ENCODE results near the gene PPP3R1. TPM values are rescaled to one million over a fixed set of nuclear protein-coding genes. Genes with fewer than 3 reads are reported as not detected.

The PPP3R1 gene
- total RNA-seq, 2 experiments from 2014 or later = 72.7 to 73.7 TPM

DNA sequence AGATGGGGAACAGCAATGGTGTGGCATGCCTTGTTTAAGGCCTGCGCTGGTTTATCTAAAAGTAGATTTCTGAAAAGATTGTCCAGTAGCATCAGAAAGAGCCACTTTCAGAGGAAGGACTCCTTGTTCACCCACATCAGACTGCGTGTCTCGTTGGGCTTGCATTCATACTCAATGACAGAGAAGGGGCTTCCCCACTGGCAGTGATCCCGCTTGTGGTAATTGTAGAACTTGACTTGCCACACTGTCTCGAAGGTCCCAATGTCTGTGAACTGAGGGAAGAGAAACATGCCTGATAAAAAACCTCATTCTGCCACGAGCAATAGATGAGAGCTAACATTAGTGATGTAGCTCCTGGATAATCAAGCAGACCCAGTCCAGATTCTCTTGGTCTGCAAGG is 41.4 kb upstream of the PPP3R1 start:
- Mint-ChIP-seq H3K9me3 (no peaks in the 10 kb centered on the region), H3K4me3 (no peak overlapping the region), H3K27me3 (peaks cover 7% of the 10 kb centered on the region), H3K27ac (no peak overlapping the region), H3K36me3 (ENCODE audit: low read depth) (no peaks in the 10 kb centered on the region), H3K4me1 (ENCODE audit: low read depth) (no peaks in the 10 kb centered on the region)
- DNase-seq (no peak), ATAC-seq (no peak)
- ChIA-PET POLR2A (no interaction called here), CTCF (interaction anchor here (0.7 to 6.7 kb wide), 6 partner anchors 10 to 171 kb away, joined by 3 to 50 read pairs (median 7); no protein-coding TSS in a partner anchor)
- intact Hi-C loops (cut with micrococcal nuclease) = no loop called here
- TF ChIP-seq, protein P1, sequence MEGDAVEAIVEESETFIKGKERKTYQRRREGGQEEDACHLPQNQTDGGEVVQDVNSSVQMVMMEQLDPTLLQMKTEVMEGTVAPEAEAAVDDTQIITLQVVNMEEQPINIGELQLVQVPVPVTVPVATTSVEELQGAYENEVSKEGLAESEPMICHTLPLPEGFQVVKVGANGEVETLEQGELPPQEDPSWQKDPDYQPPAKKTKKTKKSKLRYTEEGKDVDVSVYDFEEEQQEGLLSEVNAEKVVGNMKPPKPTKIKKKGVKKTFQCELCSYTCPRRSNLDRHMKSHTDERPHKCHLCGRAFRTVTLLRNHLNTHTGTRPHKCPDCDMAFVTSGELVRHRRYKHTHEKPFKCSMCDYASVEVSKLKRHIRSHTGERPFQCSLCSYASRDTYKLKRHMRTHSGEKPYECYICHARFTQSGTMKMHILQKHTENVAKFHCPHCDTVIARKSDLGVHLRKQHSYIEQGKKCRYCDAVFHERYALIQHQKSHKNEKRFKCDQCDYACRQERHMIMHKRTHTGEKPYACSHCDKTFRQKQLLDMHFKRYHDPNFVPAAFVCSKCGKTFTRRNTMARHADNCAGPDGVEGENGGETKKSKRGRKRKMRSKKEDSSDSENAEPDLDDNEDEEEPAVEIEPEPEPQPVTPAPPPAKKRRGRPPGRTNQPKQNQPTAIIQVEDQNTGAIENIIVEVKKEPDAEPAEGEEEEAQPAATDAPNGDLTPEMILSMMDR (IDR thresholded peaks at IDR 0.05) = no peak

DNA sequence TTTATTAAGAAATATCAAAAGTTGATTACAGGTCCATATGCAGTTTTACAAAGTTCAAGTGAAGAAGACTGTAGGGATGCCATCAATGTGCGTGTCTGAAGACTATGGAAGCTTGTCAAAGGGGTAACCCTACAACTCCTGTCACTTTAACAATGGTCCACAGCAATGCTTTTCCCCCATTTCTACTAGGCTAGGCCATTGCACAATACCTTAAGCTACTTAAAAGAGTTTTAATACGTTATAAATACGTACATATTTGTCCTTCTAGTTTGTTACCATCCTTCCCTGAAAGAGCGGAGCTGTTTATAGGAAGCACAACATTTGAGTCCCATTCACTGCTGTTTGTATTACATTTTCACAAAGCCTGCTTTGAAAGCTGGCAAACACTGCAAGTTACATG is 40.7 kb upstream of the PPP3R1 start:
- H3K9me3 Mint-ChIP-seq = no peaks in the 10 kb centered on the region
- no peaks in the 10 kb centered on the region for H3K4me1 Mint-ChIP-seq (ENCODE audit: low read depth)
- no peak overlapping the region for H3K27ac Mint-ChIP-seq
- DNase-seq (no peak), ATAC-seq (no peak)
- no peaks in the 10 kb centered on the region for H3K36me3 Mint-ChIP-seq (ENCODE audit: low read depth)
- intact Hi-C loops (cut with micrococcal nuclease) = no loop called here
- ChIA-PET CTCF (interaction anchor here (0.9 to 6.7 kb wide), 9 partner anchors 11 to 171 kb away, joined by 3 to 50 read pairs (median 5); no protein-coding TSS in a partner anchor), POLR2A (interaction anchor here (1.1 kb wide), 1 partner anchor 9 kb away, joined by 4 read pairs; no protein-coding TSS in a partner anchor)
- no peak overlapping the region for H3K4me3 Mint-ChIP-seq
- TF ChIP-seq, protein P1 (IDR thresholded peaks at IDR 0.05) = no peak
- peaks cover 7% of the 10 kb centered on the region for H3K27me3 Mint-ChIP-seq

DNA sequence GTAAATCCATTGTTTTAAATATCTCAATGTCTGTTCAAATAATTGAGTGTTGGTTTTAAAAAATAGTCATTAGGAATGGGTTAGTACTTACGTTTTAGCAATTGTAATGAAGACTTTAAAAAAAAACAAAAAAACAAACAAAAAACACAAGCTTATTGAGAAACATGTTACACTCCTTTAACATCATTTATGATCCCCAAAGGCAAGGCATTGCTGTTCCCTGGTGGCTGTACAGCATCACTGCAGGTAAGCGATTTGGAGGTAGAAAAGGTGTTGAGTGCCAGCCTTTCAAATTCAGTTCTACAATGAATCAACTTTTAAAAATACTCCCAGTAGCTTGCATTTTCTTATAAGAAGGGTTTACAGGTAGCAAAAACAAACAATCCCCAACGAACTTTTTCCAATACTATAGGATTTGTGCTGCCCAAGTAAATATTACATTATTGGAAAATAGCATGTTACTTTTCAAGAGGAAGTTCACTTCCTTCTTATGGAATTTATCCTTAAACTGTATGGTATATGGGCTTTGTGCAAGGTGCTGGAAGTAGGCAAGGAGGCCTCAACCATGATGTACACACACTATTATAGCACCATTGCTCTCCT is 39.9 kb upstream of the PPP3R1 start:
- Mint-ChIP-seq H3K27me3 (peaks cover 11% of the 10 kb centered on the region), H3K4me1 (ENCODE audit: low read depth) (no peaks in the 10 kb centered on the region), H3K4me3 (no peak overlapping the region), H3K9me3 (no peaks in the 10 kb centered on the region), H3K27ac (no peak overlapping the region), H3K36me3 (ENCODE audit: low read depth) (no peaks in the 10 kb centered on the region)
- TF ChIP-seq, protein P1 (IDR thresholded peaks at IDR 0.05) = peak; percentile 69
- ChIA-PET CTCF (interaction anchor here (0.6 to 6.7 kb wide), 29 partner anchors 9 to 263 kb away, joined by 3 to 50 read pairs (median 3); partner anchors contain the start of gene C1D), POLR2A (interaction anchor here (0.6 to 1.1 kb wide), 2 partner anchors 10 to 13 kb away, joined by 4 read pairs; no protein-coding TSS in a partner anchor)
- DNase-seq (peak; percentile 26), ATAC-seq (peak; percentile 62)
- intact Hi-C loops (cut with micrococcal nuclease) = no loop called here

DNA sequence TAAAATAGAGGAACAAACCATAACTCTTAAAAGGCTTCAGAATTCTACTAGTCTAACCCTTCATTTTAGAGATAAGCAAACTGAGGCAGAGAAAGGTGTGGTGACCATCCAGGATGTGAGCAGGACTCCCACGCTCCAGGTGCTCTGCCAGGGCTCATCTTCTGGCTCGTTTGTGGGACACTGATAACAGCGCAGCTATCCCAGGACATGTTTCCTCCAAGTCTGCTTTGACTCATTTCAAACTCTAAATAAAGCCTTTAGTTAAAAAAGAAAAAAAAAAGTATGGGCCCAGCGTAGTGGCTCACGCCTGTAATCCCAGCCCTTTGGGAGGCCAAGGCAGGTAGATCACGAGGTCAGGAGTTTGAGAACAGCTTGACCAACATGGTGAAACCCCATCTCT is 39.0 kb upstream of the PPP3R1 start:
- TF ChIP-seq, protein P1 (IDR thresholded peaks at IDR 0.05) = no peak
- H3K27ac Mint-ChIP-seq = no peak overlapping the region
- ChIA-PET POLR2A (interaction anchor here (0.6 kb wide), 1 partner anchor 12 kb away, joined by 4 read pairs; no protein-coding TSS in a partner anchor), CTCF (interaction anchor here (0.8 to 6.7 kb wide), 11 partner anchors 10 to 233 kb away, joined by 3 to 50 read pairs (median 5); partner anchors contain the start of gene C1D)
- intact Hi-C loops (cut with micrococcal nuclease) = no loop called here
- peaks cover 13% of the 10 kb centered on the region for H3K27me3 Mint-ChIP-seq
- no peaks in the 10 kb centered on the region for H3K36me3 Mint-ChIP-seq (ENCODE audit: low read depth)
- H3K4me3 Mint-ChIP-seq = no peak overlapping the region
- no peaks in the 10 kb centered on the region for H3K9me3 Mint-ChIP-seq
- ATAC-seq (no peak), DNase-seq (no peak)
- H3K4me1 Mint-ChIP-seq (ENCODE audit: low read depth) = no peaks in the 10 kb centered on the region

DNA sequence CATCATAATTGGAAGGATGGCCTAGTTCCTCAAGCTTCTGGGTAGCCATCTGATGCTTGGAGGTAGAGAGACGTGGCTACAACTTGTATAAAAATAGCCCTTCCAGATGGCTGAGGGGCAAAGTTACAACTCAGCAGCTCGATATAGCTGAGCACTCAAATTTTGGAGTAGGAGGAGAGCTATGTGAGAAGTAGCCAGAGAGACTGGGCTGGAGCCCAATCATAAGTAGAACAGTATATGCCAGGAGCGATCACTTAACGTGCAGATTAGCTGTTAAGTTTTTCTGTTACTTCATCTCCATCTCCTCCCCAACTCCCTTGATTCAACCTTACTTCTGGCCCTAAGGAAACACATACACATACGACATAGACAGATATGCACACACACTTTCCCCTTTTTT is 38.6 kb upstream of the PPP3R1 start:
- intact Hi-C loops (cut with micrococcal nuclease) = no loop called here
- Mint-ChIP-seq H3K27me3 (peaks cover 13% of the 10 kb centered on the region), H3K27ac (no peak overlapping the region), H3K9me3 (no peaks in the 10 kb centered on the region), H3K4me1 (ENCODE audit: low read depth) (no peaks in the 10 kb centered on the region), H3K36me3 (ENCODE audit: low read depth) (no peaks in the 10 kb centered on the region), H3K4me3 (no peak overlapping the region)
- ATAC-seq (no peak), DNase-seq (no peak)
- TF ChIP-seq, protein P1 (IDR thresholded peaks at IDR 0.05) = no peak
- CTCF ChIA-PET = interaction anchor here (1.1 to 6.7 kb wide), 8 partner anchors 9 to 228 kb away, joined by 3 to 50 read pairs (median 6); partner anchors contain the start of gene C1D
- POLR2A ChIA-PET = no interaction called here
